ENCODE data around the gene TSC2. TPM values are rescaled to one million over a fixed set of nuclear protein-coding genes. Genes with fewer than 3 reads are reported as not detected.

The TSC2 gene
- total and polyA plus RNA-seq, 2 donors (not counting 1 experiment from before 2014, with no cell fraction given) = 24.5 to 46.6 TPM

DNA sequence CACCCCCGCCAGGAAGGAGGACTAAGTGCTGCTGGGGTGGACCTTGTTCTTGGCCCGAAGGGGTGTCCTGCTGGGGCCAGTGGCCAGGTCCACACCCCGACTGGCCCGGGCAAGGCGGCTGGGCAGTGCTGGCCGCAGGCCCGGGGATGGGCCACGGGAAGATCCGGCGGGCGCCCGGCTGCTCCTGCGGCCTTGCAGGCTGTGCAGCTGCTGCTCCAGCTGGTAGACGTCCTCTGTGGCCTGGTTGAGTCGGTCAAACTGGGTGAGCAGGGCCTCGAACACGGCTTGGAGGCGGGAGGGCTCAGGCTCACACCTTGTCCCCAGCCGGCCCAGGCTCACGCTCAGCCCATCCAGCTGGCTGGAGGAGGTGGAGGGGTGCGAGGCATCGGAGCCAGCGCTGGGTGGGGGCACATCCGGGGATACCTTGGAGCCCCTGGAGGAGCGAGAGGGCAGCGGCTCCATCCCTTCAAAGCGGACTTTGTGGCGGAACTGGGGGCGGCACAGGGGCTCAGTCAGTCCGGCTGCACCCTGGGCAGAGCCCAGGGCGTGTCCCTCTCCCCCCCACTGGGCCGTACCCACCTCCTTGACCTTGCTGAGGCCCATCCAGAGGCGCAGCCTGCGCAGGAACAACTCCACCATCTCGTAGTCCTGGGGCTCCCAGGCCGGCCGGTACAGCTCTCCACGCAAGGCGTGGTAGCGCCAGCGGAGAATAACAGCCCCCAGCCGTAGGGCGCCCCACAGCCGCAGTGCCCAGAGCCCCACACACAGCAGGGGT, 42.1 kb downstream of the TSC2 start:
- DNase-seq (ENCODE audit: low read depth in 2 of 2) = no peak
- Histone ChIP-seq H3K79me2 (ENCODE audit: control insufficient read depth, insufficient read depth, low read length) (no peaks in the 10 kb centered on the region), H3K36me3 (ENCODE audit: control insufficient read depth, insufficient read depth, low read length) (peaks cover 82% of the 10 kb centered on the region), H3K9me3 (ENCODE audit: control insufficient read depth, insufficient read depth, low read depth, low read length) (no peaks in the 10 kb centered on the region), H3K27ac (ENCODE audit: insufficient read depth, low read length) (no peak overlapping the region), H3K4me2 (ENCODE audit: extremely low read depth, insufficient read depth, low read length) (no peak overlapping the region), H3K4me1 (ENCODE audit: control insufficient read depth, extremely low read depth, insufficient read depth, low read length) (no peaks in the 10 kb centered on the region), H2AFZ (ENCODE audit: low read length) (no peak overlapping the region), H3K4me3 (replicated peaks in 1 of 4; ENCODE audit: control extremely low read depth in 1 of 4, insufficient read depth in 1 of 4, low read depth in 3 of 4, low read length in 4 of 4) (no peak overlapping the region), H4K20me1 (ENCODE audit: control insufficient read depth, extremely low read depth, insufficient read depth, low read length) (no peaks in the 10 kb centered on the region), H3K9ac (ENCODE audit: insufficient read depth, low read length) (no peak overlapping the region), H3K27me3 (ENCODE audit: control insufficient read depth, insufficient read depth, low read length) (no peaks in the 10 kb centered on the region)
- no peak for TF ChIP-seq EZH2 (IDR thresholded peaks at IDR 0.05; ENCODE audit: low read length, missing control alignments)
- TF ChIP-seq, protein P1, sequence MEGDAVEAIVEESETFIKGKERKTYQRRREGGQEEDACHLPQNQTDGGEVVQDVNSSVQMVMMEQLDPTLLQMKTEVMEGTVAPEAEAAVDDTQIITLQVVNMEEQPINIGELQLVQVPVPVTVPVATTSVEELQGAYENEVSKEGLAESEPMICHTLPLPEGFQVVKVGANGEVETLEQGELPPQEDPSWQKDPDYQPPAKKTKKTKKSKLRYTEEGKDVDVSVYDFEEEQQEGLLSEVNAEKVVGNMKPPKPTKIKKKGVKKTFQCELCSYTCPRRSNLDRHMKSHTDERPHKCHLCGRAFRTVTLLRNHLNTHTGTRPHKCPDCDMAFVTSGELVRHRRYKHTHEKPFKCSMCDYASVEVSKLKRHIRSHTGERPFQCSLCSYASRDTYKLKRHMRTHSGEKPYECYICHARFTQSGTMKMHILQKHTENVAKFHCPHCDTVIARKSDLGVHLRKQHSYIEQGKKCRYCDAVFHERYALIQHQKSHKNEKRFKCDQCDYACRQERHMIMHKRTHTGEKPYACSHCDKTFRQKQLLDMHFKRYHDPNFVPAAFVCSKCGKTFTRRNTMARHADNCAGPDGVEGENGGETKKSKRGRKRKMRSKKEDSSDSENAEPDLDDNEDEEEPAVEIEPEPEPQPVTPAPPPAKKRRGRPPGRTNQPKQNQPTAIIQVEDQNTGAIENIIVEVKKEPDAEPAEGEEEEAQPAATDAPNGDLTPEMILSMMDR (conservative IDR thresholded peaks at IDR 0.05 in 1 of 2, IDR thresholded peaks at IDR 0.05 in 1 of 2; ENCODE audit: low read depth in 1 of 2, low read length in 2 of 2) = no peak

DNA sequence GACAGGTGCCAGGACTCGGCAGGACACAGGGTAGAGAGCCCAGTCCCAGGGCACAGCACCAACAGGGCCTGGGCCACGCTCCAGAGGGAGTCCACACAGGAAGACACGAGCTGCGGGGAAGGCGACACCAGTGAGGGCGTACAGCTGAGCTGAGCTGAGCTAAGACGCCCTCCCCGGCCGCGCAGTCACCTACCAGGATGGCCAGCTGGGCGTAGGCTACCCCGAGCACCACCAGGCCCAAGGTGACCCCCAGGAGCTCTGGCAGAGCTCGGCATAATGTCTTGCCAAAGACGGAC, 42.6 kb downstream of the TSC2 start:
- TF ChIP-seq, protein P1 (conservative IDR thresholded peaks at IDR 0.05 in 1 of 2, IDR thresholded peaks at IDR 0.05 in 1 of 2; ENCODE audit: low read depth in 1 of 2, low read length in 2 of 2) = no peak
- no peak for TF ChIP-seq EZH2 (IDR thresholded peaks at IDR 0.05; ENCODE audit: low read length, missing control alignments)
- Histone ChIP-seq H3K27me3 (ENCODE audit: control insufficient read depth, insufficient read depth, low read length) (no peaks in the 10 kb centered on the region), H3K9me3 (ENCODE audit: control insufficient read depth, insufficient read depth, low read depth, low read length) (no peaks in the 10 kb centered on the region), H3K27ac (ENCODE audit: insufficient read depth, low read length) (no peak overlapping the region), H3K4me1 (ENCODE audit: control insufficient read depth, extremely low read depth, insufficient read depth, low read length) (peaks cover under 1% of the 10 kb centered on the region), H3K36me3 (ENCODE audit: control insufficient read depth, insufficient read depth, low read length) (peaks cover 76% of the 10 kb centered on the region), H3K79me2 (ENCODE audit: control insufficient read depth, insufficient read depth, low read length) (no peaks in the 10 kb centered on the region), H3K9ac (ENCODE audit: insufficient read depth, low read length) (no peak overlapping the region), H2AFZ (ENCODE audit: low read length) (no peak overlapping the region), H4K20me1 (ENCODE audit: control insufficient read depth, extremely low read depth, insufficient read depth, low read length) (no peaks in the 10 kb centered on the region), H3K4me3 (replicated peaks in 1 of 4; ENCODE audit: control extremely low read depth in 1 of 4, insufficient read depth in 1 of 4, low read depth in 3 of 4, low read length in 4 of 4) (no peak overlapping the region), H3K4me2 (ENCODE audit: extremely low read depth, insufficient read depth, low read length) (no peak overlapping the region)
- no peak for DNase-seq (ENCODE audit: low read depth in 2 of 2)

DNA sequence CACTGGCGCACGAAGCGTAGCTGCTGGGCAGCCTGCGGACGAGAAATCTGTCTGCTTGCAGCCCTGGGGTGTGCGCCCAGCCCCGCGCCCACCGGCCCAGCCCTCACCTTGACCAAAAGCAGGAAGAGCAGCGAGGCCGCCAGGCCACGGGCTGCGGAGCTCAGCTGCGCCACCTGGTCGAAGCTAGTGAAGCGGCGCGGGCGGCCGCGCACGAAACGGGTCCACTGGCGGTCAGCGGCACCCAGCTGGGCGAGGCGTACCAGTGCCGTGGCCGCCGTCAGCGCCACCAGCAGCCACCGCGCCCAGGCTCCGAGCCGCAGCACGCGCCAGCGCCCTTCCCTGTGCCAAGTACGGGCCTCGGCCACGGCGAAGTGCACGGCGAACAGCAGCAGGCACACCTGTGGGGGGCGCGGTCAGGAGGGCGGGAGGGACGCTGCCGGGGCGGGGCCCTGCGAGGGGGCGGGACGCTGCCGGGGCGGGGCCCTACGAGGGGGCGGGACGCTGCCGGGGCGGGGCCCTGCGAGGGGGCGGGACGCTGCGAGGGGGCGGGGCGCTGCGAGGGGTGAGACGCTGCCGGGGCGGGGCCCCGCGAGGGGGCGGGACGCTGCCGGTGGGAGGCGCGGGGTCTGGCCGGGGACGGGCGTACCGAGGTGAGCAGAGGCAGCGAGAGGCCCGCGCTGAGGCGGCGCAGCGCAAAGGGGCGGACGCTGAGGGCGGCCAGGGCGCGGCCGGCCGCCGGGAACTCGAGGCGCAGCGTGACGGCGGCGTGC, 43.2 kb downstream of the TSC2 start:
- Histone ChIP-seq H3K9me3 (ENCODE audit: control insufficient read depth, insufficient read depth, low read depth, low read length) (no peaks in the 10 kb centered on the region), H4K20me1 (ENCODE audit: control insufficient read depth, extremely low read depth, insufficient read depth, low read length) (no peaks in the 10 kb centered on the region), H3K36me3 (ENCODE audit: control insufficient read depth, insufficient read depth, low read length) (peaks cover 74% of the 10 kb centered on the region), H3K79me2 (ENCODE audit: control insufficient read depth, insufficient read depth, low read length) (no peaks in the 10 kb centered on the region), H3K9ac (ENCODE audit: insufficient read depth, low read length) (no peak overlapping the region), H2AFZ (ENCODE audit: low read length) (no peak overlapping the region), H3K4me3 (replicated peaks in 1 of 4; ENCODE audit: control extremely low read depth in 1 of 4, insufficient read depth in 1 of 4, low read depth in 3 of 4, low read length in 4 of 4) (no peak overlapping the region), H3K4me1 (ENCODE audit: control insufficient read depth, extremely low read depth, insufficient read depth, low read length) (peaks cover 2% of the 10 kb centered on the region), H3K4me2 (ENCODE audit: extremely low read depth, insufficient read depth, low read length) (no peak overlapping the region), H3K27ac (ENCODE audit: insufficient read depth, low read length) (no peak overlapping the region), H3K27me3 (ENCODE audit: control insufficient read depth, insufficient read depth, low read length) (no peaks in the 10 kb centered on the region)
- peak; percentile 47 to 54 for DNase-seq (ENCODE audit: low read depth in 2 of 2)
- TF ChIP-seq, protein P1 (conservative IDR thresholded peaks at IDR 0.05 in 1 of 2, IDR thresholded peaks at IDR 0.05 in 1 of 2; ENCODE audit: low read depth in 1 of 2, low read length in 2 of 2) = no peak
- no peak for TF ChIP-seq EZH2 (IDR thresholded peaks at IDR 0.05; ENCODE audit: low read length, missing control alignments)
